GM18519 (cell line): Measurements from ENCODE around the gene PKP4.
"Not testable (repeated sequence)": the region's sequence is repeated elsewhere in the genome, so short reads cannot be mapped to it uniquely, and the experiment has no call there.

Experiments used
- ATAC-seq: cut with Tn5 transposase; IDR thresholded peaks from one replicate; pipeline ENCODE4 v1.9.1; 2021; ENCODE audit warnings: mild to moderate bottlenecking, moderate library complexity; ENCODE audit not compliant: unreplicated experiment, low FRiP score

The PKP4 gene, protein sequence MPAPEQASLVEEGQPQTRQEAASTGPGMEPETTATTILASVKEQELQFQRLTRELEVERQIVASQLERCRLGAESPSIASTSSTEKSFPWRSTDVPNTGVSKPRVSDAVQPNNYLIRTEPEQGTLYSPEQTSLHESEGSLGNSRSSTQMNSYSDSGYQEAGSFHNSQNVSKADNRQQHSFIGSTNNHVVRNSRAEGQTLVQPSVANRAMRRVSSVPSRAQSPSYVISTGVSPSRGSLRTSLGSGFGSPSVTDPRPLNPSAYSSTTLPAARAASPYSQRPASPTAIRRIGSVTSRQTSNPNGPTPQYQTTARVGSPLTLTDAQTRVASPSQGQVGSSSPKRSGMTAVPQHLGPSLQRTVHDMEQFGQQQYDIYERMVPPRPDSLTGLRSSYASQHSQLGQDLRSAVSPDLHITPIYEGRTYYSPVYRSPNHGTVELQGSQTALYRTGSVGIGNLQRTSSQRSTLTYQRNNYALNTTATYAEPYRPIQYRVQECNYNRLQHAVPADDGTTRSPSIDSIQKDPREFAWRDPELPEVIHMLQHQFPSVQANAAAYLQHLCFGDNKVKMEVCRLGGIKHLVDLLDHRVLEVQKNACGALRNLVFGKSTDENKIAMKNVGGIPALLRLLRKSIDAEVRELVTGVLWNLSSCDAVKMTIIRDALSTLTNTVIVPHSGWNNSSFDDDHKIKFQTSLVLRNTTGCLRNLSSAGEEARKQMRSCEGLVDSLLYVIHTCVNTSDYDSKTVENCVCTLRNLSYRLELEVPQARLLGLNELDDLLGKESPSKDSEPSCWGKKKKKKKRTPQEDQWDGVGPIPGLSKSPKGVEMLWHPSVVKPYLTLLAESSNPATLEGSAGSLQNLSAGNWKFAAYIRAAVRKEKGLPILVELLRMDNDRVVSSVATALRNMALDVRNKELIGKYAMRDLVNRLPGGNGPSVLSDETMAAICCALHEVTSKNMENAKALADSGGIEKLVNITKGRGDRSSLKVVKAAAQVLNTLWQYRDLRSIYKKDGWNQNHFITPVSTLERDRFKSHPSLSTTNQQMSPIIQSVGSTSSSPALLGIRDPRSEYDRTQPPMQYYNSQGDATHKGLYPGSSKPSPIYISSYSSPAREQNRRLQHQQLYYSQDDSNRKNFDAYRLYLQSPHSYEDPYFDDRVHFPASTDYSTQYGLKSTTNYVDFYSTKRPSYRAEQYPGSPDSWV

DNA sequence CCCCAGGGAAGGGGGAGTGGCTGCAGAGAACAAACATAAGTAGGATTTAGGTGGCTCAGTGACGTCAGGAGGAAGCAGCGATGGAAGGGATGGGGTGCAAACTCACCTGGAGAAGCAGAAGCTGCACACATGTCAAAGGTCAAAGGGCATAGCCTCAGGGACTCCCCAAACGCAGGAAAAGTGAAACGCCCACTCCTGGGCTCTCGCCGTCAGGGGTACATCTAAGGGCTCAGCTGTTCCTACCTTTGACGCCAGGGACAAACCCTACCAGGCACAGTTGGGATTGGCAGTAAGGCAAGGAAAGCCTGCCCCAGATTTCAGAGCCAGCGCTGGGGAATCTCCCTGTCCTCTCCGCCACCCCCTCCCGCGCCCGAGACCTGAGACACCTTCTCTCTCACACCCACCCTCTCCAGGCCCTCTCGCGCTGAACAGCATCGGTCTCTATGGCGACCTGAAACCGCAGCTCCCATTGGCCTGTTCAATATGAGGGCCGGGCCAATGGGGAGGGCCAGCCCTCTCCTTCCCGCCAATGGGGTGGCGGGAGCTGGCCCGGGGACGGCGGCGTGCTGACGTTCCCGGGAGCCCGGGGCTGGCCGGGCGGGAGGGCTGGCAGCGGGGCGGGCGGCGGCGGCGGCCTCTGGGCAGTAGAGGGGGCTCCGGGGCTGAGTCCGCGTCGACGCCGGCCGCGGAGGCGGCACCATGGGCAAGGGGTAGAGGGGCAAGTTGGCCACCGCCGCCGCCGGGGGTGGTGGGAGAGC is at the start of gene PKP4, which contains the start of gene CCDC148:
Gene PKP4, plus strand, starts transcription at position 644 of the 758 bp plus-strand sequence. CDS start 76,233 bp downstream, outside the sequence.
Gene CCDC148, minus strand, starts transcription at position 445 of the 758 bp plus-strand sequence. Its CDS starts 314 bp downstream, at position 131.
- ATAC-seq = peak; percentile 94

GRCh38 chr2:158407031-158407430 is 49.7 kb upstream of the PKP4 start:
- ATAC-seq = no peak

- no peak for ATAC-seq
Observed at GRCh38 chr2:158410132-158410531, 46.6 kb upstream of the PKP4 start.

DNA sequence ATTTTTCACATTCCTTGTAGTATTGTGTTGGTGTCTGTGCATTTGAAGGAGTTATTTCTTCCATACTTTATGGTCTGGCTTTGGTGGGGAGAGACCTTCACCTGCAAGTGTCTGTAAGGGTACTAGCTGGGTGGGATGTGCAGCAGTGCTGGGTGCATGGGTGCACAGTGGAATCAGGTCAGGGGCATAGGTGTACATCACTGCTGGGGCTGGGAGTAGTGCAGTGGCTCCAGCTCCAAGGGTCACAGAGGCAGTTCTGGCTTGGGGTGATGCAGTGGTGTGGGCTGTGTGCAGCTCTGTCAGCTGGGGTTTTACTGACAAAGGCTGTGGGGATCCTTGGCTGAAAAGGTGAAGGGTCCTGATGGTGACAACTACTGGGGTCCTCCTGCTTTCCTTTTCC is 45.0 kb upstream of the PKP4 start:
- no peak for ATAC-seq

GRCh38 chr2:158412206-158412605 is 44.5 kb upstream of the PKP4 start:
- ATAC-seq = no peak

- no peak for ATAC-seq
Observed at GRCh38 chr2:158413581-158413980, 43.2 kb upstream of the PKP4 start.

DNA sequence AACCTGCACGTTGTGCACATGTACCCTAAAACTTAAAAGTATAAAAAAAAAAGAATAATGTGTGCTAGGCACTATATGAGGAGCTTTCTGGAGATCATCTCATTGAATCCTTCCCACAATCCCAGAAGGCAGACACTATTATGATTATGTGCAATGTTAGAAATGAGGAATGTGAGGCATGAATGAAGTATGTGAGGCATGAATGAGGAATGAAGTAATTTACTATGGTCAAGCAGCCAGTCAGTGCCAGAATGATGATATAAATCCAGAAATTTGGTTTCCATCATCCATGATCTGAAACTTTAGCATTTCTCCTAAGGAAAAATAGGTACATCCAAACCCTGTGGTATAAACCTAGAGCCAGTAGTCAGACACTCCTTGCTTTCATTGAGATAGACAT is 42.2 kb upstream of the PKP4 start:
- no peak for ATAC-seq

DNA sequence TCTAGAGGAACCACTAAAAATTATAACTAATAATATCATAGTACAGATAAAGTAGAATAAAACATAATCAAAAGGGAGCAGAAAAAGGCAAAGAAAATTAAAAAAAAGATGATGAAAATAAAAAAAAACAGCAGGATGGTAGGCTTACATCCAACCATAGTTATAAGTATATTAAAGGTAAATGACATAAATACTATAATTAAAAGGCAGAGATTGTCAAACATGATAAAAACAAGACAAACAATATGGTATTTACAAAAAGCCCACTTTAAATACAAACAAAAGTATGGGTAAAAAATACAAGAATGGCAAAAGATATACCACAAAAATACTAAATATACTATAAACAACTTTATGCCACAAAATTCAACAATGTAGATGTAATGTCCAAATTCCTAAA is 24.6 kb upstream of the PKP4 start:
- ATAC-seq = no peak

GRCh38 chr2:158433716-158434115 is 23.0 kb upstream of the PKP4 start:
- not testable (repeated sequence) for ATAC-seq

- ATAC-seq = not testable (repeated sequence)
Observed at GRCh38 chr2:158439062-158439461, 17.7 kb upstream of the PKP4 start.

GRCh38 chr2:158443606-158444005 is 13.1 kb upstream of the PKP4 start:
- no peak for ATAC-seq

DNA sequence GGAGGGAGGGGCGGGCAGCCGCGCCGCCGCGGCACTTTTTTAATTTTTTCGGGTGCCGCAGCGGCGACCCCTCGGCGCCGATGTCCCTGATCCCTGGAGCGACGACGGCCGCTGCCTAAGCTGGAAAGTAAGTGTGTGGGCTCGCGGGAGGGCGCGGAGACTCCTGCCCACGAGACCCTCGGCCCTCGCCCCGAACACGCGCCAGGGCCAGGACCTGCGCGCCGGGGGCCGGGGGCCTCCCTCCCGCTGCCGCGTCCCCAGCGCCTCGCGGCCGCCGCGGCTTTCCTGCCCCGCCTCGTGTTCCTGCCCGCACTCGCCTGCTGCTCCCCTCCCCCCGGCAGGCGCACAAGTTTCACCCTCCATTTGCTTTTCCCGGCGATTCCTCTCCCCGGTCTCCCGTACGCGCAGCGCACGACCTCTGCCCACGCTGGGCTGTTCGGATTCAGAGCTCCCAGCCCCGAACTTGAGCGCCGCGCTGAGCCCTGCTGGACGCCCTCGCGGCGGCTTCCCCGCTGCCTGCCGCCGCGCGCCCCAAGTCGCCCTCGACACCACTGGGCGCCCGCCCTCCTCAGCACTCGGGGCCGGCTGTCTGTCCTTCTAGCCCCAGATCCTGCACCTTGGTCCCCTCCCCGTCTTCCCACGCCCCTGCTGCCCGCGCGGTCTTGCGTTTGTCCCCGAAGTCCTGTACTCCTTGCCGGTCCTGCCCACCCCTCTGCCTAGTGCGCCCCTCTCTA is 507 bp downstream of the PKP4 start:
- peak; percentile 21 for ATAC-seq

GRCh38 chr2:158457826-158458616 is 1.3 kb downstream of the PKP4 start:
- peak; percentile 36 for ATAC-seq

DNA sequence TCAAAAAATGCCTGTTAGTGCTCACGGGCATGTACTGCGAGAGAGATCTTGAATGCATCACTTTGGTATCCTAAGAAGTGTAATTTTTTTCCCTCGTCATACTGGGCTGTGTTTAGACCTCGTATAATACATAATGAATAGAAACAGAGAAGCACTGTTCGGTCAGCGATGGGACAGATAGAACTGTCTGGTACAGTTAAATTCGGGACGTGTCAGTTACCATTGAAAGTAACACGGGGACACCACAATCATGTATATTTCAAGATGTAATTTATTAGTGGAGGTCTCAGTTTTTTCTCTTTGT is 1.8 kb downstream of the PKP4 start:
- ATAC-seq = no peak

- ATAC-seq = no peak
Observed at GRCh38 chr2:158459161-158460003, 2.6 kb downstream of the PKP4 start.

GRCh38 chr2:158460632-158461297 is 4.0 kb downstream of the PKP4 start:
- ATAC-seq = no peak

- ATAC-seq = no peak
Observed at GRCh38 chr2:158463496-158464095, 6.8 kb downstream of the PKP4 start.
